ENCODE measurements around the gene DLD. TPM values are rescaled to one million over a fixed set of nuclear protein-coding genes. Genes with fewer than 3 reads are reported as not detected.
A peak's percentile ranks its signal among the peaks of the same experiment; 100 is the strongest.

DLD gene
- total RNA-seq, 1 donor from 2014 or later, result 89.9 TPM

DNA sequence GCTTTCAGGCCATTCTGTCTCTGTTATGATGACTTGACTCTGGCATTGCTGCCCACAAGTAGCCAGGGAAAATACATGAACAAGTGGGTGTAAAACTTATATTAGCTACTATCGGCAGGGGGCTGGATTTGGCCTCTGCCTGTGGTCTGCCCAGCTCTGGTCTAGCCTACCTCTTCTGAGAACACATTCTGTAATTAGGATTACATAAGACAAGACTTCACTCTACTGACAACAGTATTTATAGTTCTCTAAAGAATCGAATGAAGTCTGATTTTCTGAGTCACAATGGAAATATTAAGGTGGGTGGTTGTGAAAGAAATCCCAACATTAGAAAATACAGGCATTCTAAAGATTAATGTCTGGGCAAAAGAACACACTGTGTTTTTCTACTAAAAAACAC, 55.5 kb downstream of the DLD start:
- DNase-seq (ENCODE audit: low spot score), result no peak
- Mint-ChIP-seq H3K4me3 (ENCODE audit: unreplicated experiment) (no peak overlapping the region), H3K4me1 (ENCODE audit: unreplicated experiment) (peaks cover 43% of the 10 kb centered on the region), H3K27me3 (ENCODE audit: unreplicated experiment) (peaks cover 5% of the 10 kb centered on the region), H3K36me3 (ENCODE audit: low read depth, unreplicated experiment) (peaks cover 80% of the 10 kb centered on the region), H3K9me3 (ENCODE audit: unreplicated experiment) (no peaks in the 10 kb centered on the region), H3K27ac (ENCODE audit: unreplicated experiment) (peak overlapping the region; percentile 10)
- no peak for TF ChIP-seq CTCF (IDR thresholded peaks at IDR 0.05; ENCODE audit: unreplicated experiment)

- H3K27ac Mint-ChIP-seq (ENCODE audit: unreplicated experiment), result no peak overlapping the region
Measured at GRCh38 chr7:107946881-107947280, 55.9 kb downstream of the DLD start.

DNA sequence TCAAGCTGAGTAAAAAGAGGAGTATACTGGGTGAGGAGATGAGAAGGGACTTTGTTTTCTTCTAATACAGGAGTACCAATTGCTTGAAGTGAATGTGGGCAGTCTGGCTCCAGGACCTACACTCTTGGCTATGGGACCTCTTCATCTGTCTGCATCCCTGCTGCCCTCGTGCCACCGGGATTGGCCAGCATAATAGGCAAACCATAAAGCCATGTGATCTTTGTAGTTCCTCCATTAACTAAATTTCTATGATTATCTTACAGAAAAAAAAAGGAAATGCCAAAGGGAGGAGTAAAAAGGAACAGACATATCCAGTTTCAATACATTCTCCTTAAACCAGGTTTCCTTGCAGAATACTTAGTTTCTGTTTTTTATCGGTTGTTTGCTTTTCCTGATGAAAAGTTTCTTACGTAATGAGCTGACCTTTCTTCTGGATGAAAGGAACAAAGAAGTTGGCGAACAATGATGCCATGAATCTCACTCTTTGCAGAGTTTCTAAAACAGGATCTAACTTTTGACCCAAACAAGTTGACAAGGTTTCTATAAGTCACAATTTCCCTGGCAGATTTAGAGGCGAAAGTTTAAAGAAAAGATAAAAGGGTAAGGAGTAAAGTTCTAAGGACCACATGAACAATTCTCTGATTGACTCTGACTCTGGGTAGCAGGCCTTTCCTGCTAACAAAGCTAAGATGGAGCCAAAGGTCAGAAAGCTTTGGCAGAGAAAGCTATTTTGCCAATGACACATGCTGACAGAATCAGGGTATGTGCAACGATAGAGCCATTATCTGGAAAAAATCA, 57.9 kb downstream of the DLD start:
- TF ChIP-seq CTCF (IDR thresholded peaks at IDR 0.05; ENCODE audit: unreplicated experiment), result no peak
- Mint-ChIP-seq H3K4me1 (ENCODE audit: unreplicated experiment) (peaks cover 34% of the 10 kb centered on the region), H3K27me3 (ENCODE audit: unreplicated experiment) (peaks cover 5% of the 10 kb centered on the region), H3K9me3 (ENCODE audit: unreplicated experiment) (no peaks in the 10 kb centered on the region), H3K27ac (ENCODE audit: unreplicated experiment) (no peak overlapping the region), H3K36me3 (ENCODE audit: low read depth, unreplicated experiment) (peaks cover 85% of the 10 kb centered on the region), H3K4me3 (ENCODE audit: unreplicated experiment) (no peak overlapping the region)
- DNase-seq (ENCODE audit: low spot score), result no peak

More at GRCh38 chr7:107946881-107947280, 55.9 kb downstream of the DLD start:
- no peak for DNase-seq (ENCODE audit: low spot score)
- no peak for TF ChIP-seq CTCF (IDR thresholded peaks at IDR 0.05; ENCODE audit: unreplicated experiment)
- H3K4me1 Mint-ChIP-seq (ENCODE audit: unreplicated experiment), result peaks cover 43% of the 10 kb centered on the region
- H3K9me3 Mint-ChIP-seq (ENCODE audit: unreplicated experiment), result no peaks in the 10 kb centered on the region
- H3K27me3 Mint-ChIP-seq (ENCODE audit: unreplicated experiment), result peaks cover 5% of the 10 kb centered on the region
- H3K36me3 Mint-ChIP-seq (ENCODE audit: low read depth, unreplicated experiment), result peaks cover 83% of the 10 kb centered on the region
- no peak overlapping the region for H3K4me3 Mint-ChIP-seq (ENCODE audit: unreplicated experiment)

GRCh38 chr7:107949443-107949935, 58.5 kb downstream of the DLD start:
- Mint-ChIP-seq H3K27me3 (ENCODE audit: unreplicated experiment) (peaks cover 7% of the 10 kb centered on the region), H3K4me1 (ENCODE audit: unreplicated experiment) (peaks cover 33% of the 10 kb centered on the region), H3K9me3 (ENCODE audit: unreplicated experiment) (no peaks in the 10 kb centered on the region), H3K36me3 (ENCODE audit: low read depth, unreplicated experiment) (peaks cover 80% of the 10 kb centered on the region), H3K4me3 (ENCODE audit: unreplicated experiment) (peak overlapping the region; percentile 56), H3K27ac (ENCODE audit: unreplicated experiment) (no peak overlapping the region)
- no peak for DNase-seq (ENCODE audit: low spot score)
- TF ChIP-seq CTCF (IDR thresholded peaks at IDR 0.05; ENCODE audit: unreplicated experiment), result no peak

GRCh38 chr7:107951172-107951787, 60.3 kb downstream of the DLD start:
- H3K27me3 Mint-ChIP-seq (ENCODE audit: unreplicated experiment), result peaks cover 3% of the 10 kb centered on the region
- DNase-seq (ENCODE audit: low spot score), result no peak
- peaks cover 79% of the 10 kb centered on the region for H3K36me3 Mint-ChIP-seq (ENCODE audit: low read depth, unreplicated experiment)
- H3K9me3 Mint-ChIP-seq (ENCODE audit: unreplicated experiment), result no peaks in the 10 kb centered on the region
- H3K27ac Mint-ChIP-seq (ENCODE audit: unreplicated experiment), result no peak overlapping the region
- no peak for TF ChIP-seq CTCF (IDR thresholded peaks at IDR 0.05; ENCODE audit: unreplicated experiment)
- peak overlapping the region; percentile 51 for H3K4me3 Mint-ChIP-seq (ENCODE audit: unreplicated experiment)
- peaks cover 20% of the 10 kb centered on the region for H3K4me1 Mint-ChIP-seq (ENCODE audit: unreplicated experiment)
